Activated T-helper 17 cell treated with anti-CD3 and anti-CD28 coated beads, Interleukin-2, amount 50 U/mL, for 72 hours (primary cell): ENCODE data around the gene ERC1. TPM values are rescaled to one million over a fixed set of nuclear protein-coding genes. Genes with fewer than 3 reads are reported as not detected.
"Not testable (repeated sequence)": the region's sequence is repeated elsewhere in the genome, so short reads cannot be mapped to it uniquely, and the experiment has no call there.

ENCODE experiments used
- ATAC-seq: fragments of 150-1000 bp; cut with Tn5 transposase; replicated peaks from 2 replicates; pipeline ENCODE4 v1.10.0; 2021; ENCODE audit warnings: mild to moderate bottlenecking, moderate library complexity
- H3K27ac Mint-ChIP-seq: one replicate; pipeline ENCODE4 v1.8.0; 2022; ENCODE audit warnings: mixed read lengths
- H3K27me3 Mint-ChIP-seq: one replicate; pipeline ENCODE4 v1.8.0; 2022; ENCODE audit warnings: mixed read lengths
- H3K36me3 Mint-ChIP-seq: one replicate; pipeline ENCODE4 v1.8.0; 2022; ENCODE audit warnings: low read depth, mild to moderate bottlenecking, mixed read lengths
- H3K4me1 Mint-ChIP-seq: one replicate; pipeline ENCODE4 v1.8.0; 2022; ENCODE audit warnings: mixed read lengths
- H3K4me3 Mint-ChIP-seq: one replicate; pipeline ENCODE4 v1.8.0; 2022; ENCODE audit warnings: mild to moderate bottlenecking, mixed read lengths
- H3K9me3 Mint-ChIP-seq: one replicate; pipeline ENCODE4 v1.8.0; 2022; ENCODE audit warnings: mixed read lengths
- total RNA-seq, 2 donors: library from RNA; stranded (reverse); gene quantifications; one replicate each; pipeline ENCODE4 v1.2.3, GENCODE V29; 2022

ERC1 gene
- total RNA-seq, 2 donors from 2014 or later = 25.8 to 31.9 TPM

GRCh38 chr12:1127021-1127420 lies 136.0 kb downstream of the ERC1 start:
- ATAC-seq = no peak
- Mint-ChIP-seq H3K4me3 (no peak overlapping the region), H3K27me3 (no peaks in the 10 kb centered on the region), H3K36me3 (no peaks in the 10 kb centered on the region), H3K4me1 (peaks cover 30% of the 10 kb centered on the region), H3K27ac (no peak overlapping the region), H3K9me3 (no peaks in the 10 kb centered on the region)

GRCh38 chr12:1130164-1130563 lies 139.1 kb downstream of the ERC1 start:
- no peak overlapping the region for H3K27ac Mint-ChIP-seq
- peaks cover 22% of the 10 kb centered on the region for H3K4me1 Mint-ChIP-seq
- no peaks in the 10 kb centered on the region for H3K27me3 Mint-ChIP-seq
- no peaks in the 10 kb centered on the region for H3K9me3 Mint-ChIP-seq
- no peak overlapping the region for H3K4me3 Mint-ChIP-seq
- ATAC-seq = no peak
- H3K36me3 Mint-ChIP-seq = no peaks in the 10 kb centered on the region

- no peak for ATAC-seq
- Mint-ChIP-seq H3K4me1 (peaks cover 22% of the 10 kb centered on the region), H3K27ac (no peak overlapping the region), H3K27me3 (no peaks in the 10 kb centered on the region), H3K36me3 (no peaks in the 10 kb centered on the region), H3K4me3 (no peak overlapping the region), H3K9me3 (no peaks in the 10 kb centered on the region)
Observed at GRCh38 chr12:1130571-1130970, 139.5 kb downstream of the ERC1 start.

- H3K27ac Mint-ChIP-seq = no peak overlapping the region
- H3K9me3 Mint-ChIP-seq = no peaks in the 10 kb centered on the region
- peaks cover 15% of the 10 kb centered on the region for H3K4me1 Mint-ChIP-seq
- no peak overlapping the region for H3K4me3 Mint-ChIP-seq
- ATAC-seq = no peak
- no peaks in the 10 kb centered on the region for H3K36me3 Mint-ChIP-seq
- no peaks in the 10 kb centered on the region for H3K27me3 Mint-ChIP-seq
Observed at GRCh38 chr12:1131811-1132224, 140.8 kb downstream of the ERC1 start.

GRCh38 chr12:1132311-1132710 lies 141.3 kb downstream of the ERC1 start:
- Mint-ChIP-seq H3K36me3 (no peaks in the 10 kb centered on the region), H3K27ac (no peak overlapping the region), H3K4me1 (peaks cover 15% of the 10 kb centered on the region), H3K4me3 (no peak overlapping the region), H3K27me3 (no peaks in the 10 kb centered on the region), H3K9me3 (no peaks in the 10 kb centered on the region)
- ATAC-seq = no peak

- H3K27me3 Mint-ChIP-seq = no peaks in the 10 kb centered on the region
Observed at GRCh38 chr12:1138691-1139090, 147.7 kb downstream of the ERC1 start.

GRCh38 chr12:1146758-1147157 lies 155.7 kb downstream of the ERC1 start:
- ATAC-seq, H3K27me3 Mint-ChIP-seq, H3K4me1 Mint-ChIP-seq, H3K4me3 Mint-ChIP-seq, H3K27ac Mint-ChIP-seq, H3K9me3 Mint-ChIP-seq: not testable (repeated sequence)
- H3K36me3 Mint-ChIP-seq = peaks cover 20% of the 10 kb centered on the region

More at GRCh38 chr12:1138691-1139090, 147.7 kb downstream of the ERC1 start:
- Mint-ChIP-seq H3K36me3 (no peaks in the 10 kb centered on the region), H3K9me3 (no peaks in the 10 kb centered on the region), H3K4me1 (no peaks in the 10 kb centered on the region), H3K27ac (no peak overlapping the region), H3K4me3 (no peak overlapping the region)
- no peak for ATAC-seq

- no peak overlapping the region for H3K27ac Mint-ChIP-seq
- H3K4me1 Mint-ChIP-seq = no peaks in the 10 kb centered on the region
- H3K9me3 Mint-ChIP-seq = no peaks in the 10 kb centered on the region
- H3K27me3 Mint-ChIP-seq = no peaks in the 10 kb centered on the region
- H3K4me3 Mint-ChIP-seq = no peak overlapping the region
- ATAC-seq = no peak
- peaks cover 31% of the 10 kb centered on the region for H3K36me3 Mint-ChIP-seq
Observed at GRCh38 chr12:1147821-1148220, 156.8 kb downstream of the ERC1 start.

- H3K27ac Mint-ChIP-seq = no peak overlapping the region
- no peaks in the 10 kb centered on the region for H3K4me1 Mint-ChIP-seq
- H3K27me3 Mint-ChIP-seq = no peaks in the 10 kb centered on the region
- H3K4me3 Mint-ChIP-seq = no peak overlapping the region
- H3K36me3 Mint-ChIP-seq = peaks cover 18% of the 10 kb centered on the region
- no peak for ATAC-seq
- no peaks in the 10 kb centered on the region for H3K9me3 Mint-ChIP-seq
Observed at GRCh38 chr12:1157046-1157445, 166.0 kb downstream of the ERC1 start.

- H3K4me1 Mint-ChIP-seq = peaks cover 3% of the 10 kb centered on the region
- no peaks in the 10 kb centered on the region for H3K27me3 Mint-ChIP-seq
- H3K27ac Mint-ChIP-seq = no peak overlapping the region
- no peak overlapping the region for H3K4me3 Mint-ChIP-seq
- H3K9me3 Mint-ChIP-seq = peaks cover 3% of the 10 kb centered on the region
- ATAC-seq = no peak
- H3K36me3 Mint-ChIP-seq = no peaks in the 10 kb centered on the region
Observed at GRCh38 chr12:1161197-1161596, 170.2 kb downstream of the ERC1 start.

- ATAC-seq = no peak
Observed at GRCh38 chr12:1162081-1162760, 171.2 kb downstream of the ERC1 start.

GRCh38 chr12:1167784-1168183 lies 176.8 kb downstream of the ERC1 start:
- no peak overlapping the region for H3K4me3 Mint-ChIP-seq
- H3K27ac Mint-ChIP-seq = no peak overlapping the region
- no peak for ATAC-seq
- H3K36me3 Mint-ChIP-seq = peaks cover 19% of the 10 kb centered on the region
- H3K27me3 Mint-ChIP-seq = no peaks in the 10 kb centered on the region
- H3K9me3 Mint-ChIP-seq = peaks cover 3% of the 10 kb centered on the region
- H3K4me1 Mint-ChIP-seq = peaks cover 5% of the 10 kb centered on the region

More at GRCh38 chr12:1162081-1162760, 171.2 kb downstream of the ERC1 start:
- H3K36me3 Mint-ChIP-seq = peaks cover 6% of the 10 kb centered on the region
- no peaks in the 10 kb centered on the region for H3K27me3 Mint-ChIP-seq
- H3K9me3 Mint-ChIP-seq = peaks cover 3% of the 10 kb centered on the region
- H3K4me1 Mint-ChIP-seq = peaks cover 5% of the 10 kb centered on the region
- H3K27ac Mint-ChIP-seq = no peak overlapping the region
- H3K4me3 Mint-ChIP-seq = no peak overlapping the region

- no peaks in the 10 kb centered on the region for H3K27me3 Mint-ChIP-seq
- H3K36me3 Mint-ChIP-seq = peaks cover 19% of the 10 kb centered on the region
- H3K4me3 Mint-ChIP-seq = no peak overlapping the region
- H3K4me1 Mint-ChIP-seq = peaks cover 5% of the 10 kb centered on the region
- no peak overlapping the region for H3K27ac Mint-ChIP-seq
- no peak for ATAC-seq
- H3K9me3 Mint-ChIP-seq = no peaks in the 10 kb centered on the region
Observed at GRCh38 chr12:1170411-1170810, 179.4 kb downstream of the ERC1 start.

- H3K27ac Mint-ChIP-seq = no peak overlapping the region
- H3K4me3 Mint-ChIP-seq = no peak overlapping the region
- H3K27me3 Mint-ChIP-seq = no peaks in the 10 kb centered on the region
- no peaks in the 10 kb centered on the region for H3K9me3 Mint-ChIP-seq
- no peaks in the 10 kb centered on the region for H3K4me1 Mint-ChIP-seq
- H3K36me3 Mint-ChIP-seq = peaks cover 14% of the 10 kb centered on the region
- ATAC-seq = no peak
Observed at GRCh38 chr12:1171657-1172408, 180.8 kb downstream of the ERC1 start.
